ENCODE data around the gene DENND1A. TPM values are rescaled to one million over a fixed set of nuclear protein-coding genes. Genes with fewer than 3 reads are reported as not detected.

Gene DENND1A
- total and polyA plus RNA-seq, 2 experiments from 2014 or later: 13.1 to 28.7 TPM

DNA sequence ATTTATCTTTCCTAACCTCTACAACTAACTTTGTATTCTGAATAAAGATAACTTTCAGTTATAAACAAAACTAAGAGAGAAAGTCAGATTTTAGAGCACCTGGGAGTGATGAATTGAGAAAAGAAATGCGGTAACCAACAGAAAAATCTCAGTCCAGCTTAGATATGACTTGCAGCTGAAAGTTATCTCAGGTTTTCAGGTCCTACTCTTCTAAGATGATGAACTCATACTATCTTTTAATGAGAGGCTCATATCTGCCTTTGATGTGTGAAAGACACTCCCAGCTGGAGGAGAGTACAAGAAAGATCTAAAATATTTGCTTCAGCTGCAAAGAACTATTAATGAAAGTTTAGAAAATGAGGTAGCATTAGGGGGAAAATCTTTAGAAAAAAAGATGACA, 190.5 kb downstream of the DENND1A start:
- H4K20me1 ChIP-seq (replicated peaks; ENCODE audit: insufficient read depth): no peaks in the 10 kb centered on the region
- Mint-ChIP-seq H3K27me3 (ENCODE audit: insufficient read depth, low read depth, poor library complexity) (no peaks in the 10 kb centered on the region), H3K27ac (no peak overlapping the region), H3K4me3 (no peak overlapping the region), H3K36me3 (ENCODE audit: low read depth) (no peaks in the 10 kb centered on the region), H3K4me1 (peaks cover 10% of the 10 kb centered on the region; the same call in 2 of the 3 replicates), H3K9me3 (no peaks in the 10 kb centered on the region)
- TF ChIP-seq STAT1 (IDR thresholded peaks at IDR 0.05; ENCODE audit: unreplicated experiment): no peak
- no peak for TF ChIP-seq POLR2AphosphoS5 (IDR thresholded peaks at IDR 0.05; ENCODE audit: low read depth)
- TF ChIP-seq, protein P1, sequence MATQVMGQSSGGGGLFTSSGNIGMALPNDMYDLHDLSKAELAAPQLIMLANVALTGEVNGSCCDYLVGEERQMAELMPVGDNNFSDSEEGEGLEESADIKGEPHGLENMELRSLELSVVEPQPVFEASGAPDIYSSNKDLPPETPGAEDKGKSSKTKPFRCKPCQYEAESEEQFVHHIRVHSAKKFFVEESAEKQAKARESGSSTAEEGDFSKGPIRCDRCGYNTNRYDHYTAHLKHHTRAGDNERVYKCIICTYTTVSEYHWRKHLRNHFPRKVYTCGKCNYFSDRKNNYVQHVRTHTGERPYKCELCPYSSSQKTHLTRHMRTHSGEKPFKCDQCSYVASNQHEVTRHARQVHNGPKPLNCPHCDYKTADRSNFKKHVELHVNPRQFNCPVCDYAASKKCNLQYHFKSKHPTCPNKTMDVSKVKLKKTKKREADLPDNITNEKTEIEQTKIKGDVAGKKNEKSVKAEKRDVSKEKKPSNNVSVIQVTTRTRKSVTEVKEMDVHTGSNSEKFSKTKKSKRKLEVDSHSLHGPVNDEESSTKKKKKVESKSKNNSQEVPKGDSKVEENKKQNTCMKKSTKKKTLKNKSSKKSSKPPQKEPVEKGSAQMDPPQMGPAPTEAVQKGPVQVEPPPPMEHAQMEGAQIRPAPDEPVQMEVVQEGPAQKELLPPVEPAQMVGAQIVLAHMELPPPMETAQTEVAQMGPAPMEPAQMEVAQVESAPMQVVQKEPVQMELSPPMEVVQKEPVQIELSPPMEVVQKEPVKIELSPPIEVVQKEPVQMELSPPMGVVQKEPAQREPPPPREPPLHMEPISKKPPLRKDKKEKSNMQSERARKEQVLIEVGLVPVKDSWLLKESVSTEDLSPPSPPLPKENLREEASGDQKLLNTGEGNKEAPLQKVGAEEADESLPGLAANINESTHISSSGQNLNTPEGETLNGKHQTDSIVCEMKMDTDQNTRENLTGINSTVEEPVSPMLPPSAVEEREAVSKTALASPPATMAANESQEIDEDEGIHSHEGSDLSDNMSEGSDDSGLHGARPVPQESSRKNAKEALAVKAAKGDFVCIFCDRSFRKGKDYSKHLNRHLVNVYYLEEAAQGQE (IDR thresholded peaks at IDR 0.05; ENCODE audit: unreplicated experiment): no peak
- no peak for TF ChIP-seq ZNF114 (CRISPR knock-in tag; IDR thresholded peaks at IDR 0.05)
- TF ChIP-seq EZH2phosphoT487 (IDR thresholded peaks at IDR 0.05; ENCODE audit: unreplicated experiment): no peak
- TF ChIP-seq JUNB (IDR thresholded peaks at IDR 0.05; ENCODE audit: unreplicated experiment): no peak
- TF ChIP-seq, protein P2, sequence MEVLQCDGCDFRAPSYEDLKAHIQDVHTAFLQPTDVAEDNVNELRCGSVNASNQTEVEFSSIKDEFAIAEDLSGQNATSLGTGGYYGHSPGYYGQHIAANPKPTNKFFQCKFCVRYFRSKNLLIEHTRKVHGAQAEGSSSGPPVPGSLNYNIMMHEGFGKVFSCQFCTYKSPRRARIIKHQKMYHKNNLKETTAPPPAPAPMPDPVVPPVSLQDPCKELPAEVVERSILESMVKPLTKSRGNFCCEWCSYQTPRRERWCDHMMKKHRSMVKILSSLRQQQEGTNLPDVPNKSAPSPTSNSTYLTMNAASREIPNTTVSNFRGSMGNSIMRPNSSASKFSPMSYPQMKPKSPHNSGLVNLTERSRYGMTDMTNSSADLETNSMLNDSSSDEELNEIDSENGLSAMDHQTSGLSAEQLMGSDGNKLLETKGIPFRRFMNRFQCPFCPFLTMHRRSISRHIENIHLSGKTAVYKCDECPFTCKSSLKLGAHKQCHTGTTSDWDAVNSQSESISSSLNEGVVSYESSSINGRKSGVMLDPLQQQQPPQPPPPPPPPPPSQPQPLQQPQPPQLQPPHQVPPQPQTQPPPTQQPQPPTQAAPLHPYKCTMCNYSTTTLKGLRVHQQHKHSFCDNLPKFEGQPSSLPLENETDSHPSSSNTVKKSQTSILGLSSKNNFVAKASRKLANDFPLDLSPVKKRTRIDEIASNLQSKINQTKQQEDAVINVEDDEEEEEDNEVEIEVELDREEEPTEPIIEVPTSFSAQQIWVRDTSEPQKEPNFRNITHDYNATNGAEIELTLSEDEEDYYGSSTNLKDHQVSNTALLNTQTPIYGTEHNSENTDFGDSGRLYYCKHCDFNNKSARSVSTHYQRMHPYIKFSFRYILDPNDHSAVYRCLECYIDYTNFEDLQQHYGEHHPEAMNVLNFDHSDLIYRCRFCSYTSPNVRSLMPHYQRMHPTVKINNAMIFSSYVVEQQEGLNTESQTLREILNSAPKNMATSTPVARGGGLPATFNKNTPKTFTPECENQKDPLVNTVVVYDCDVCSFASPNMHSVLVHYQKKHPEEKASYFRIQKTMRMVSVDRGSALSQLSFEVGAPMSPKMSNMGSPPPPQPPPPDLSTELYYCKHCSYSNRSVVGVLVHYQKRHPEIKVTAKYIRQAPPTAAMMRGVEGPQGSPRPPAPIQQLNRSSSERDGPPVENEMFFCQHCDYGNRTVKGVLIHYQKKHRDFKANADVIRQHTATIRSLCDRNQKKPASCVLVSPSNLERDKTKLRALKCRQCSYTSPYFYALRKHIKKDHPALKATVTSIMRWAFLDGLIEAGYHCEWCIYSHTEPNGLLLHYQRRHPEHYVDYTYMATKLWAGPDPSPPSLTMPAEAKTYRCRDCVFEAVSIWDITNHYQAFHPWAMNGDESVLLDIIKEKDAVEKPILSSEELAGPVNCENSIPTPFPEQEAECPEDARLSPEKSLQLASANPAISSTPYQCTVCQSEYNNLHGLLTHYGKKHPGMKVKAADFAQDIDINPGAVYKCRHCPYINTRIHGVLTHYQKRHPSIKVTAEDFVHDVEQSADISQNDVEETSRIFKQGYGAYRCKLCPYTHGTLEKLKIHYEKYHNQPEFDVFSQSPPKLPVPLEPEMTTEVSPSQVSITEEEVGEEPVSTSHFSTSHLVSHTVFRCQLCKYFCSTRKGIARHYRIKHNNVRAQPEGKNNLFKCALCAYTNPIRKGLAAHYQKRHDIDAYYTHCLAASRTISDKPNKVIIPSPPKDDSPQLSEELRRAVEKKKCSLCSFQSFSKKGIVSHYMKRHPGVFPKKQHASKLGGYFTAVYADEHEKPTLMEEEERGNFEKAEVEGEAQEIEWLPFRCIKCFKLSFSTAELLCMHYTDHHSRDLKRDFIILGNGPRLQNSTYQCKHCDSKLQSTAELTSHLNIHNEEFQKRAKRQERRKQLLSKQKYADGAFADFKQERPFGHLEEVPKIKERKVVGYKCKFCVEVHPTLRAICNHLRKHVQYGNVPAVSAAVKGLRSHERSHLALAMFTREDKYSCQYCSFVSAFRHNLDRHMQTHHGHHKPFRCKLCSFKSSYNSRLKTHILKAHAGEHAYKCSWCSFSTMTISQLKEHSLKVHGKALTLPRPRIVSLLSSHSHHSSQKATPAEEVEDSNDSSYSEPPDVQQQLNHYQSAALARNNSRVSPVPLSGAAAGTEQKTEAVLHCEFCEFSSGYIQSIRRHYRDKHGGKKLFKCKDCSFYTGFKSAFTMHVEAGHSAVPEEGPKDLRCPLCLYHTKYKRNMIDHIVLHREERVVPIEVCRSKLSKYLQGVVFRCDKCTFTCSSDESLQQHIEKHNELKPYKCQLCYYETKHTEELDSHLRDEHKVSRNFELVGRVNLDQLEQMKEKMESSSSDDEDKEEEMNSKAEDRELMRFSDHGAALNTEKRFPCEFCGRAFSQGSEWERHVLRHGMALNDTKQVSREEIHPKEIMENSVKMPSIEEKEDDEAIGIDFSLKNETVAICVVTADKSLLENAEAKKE (CRISPR knock-in tag; IDR thresholded peaks at IDR 0.05): no peak
- no peak for TF ChIP-seq ZNF331 (CRISPR knock-in tag; IDR thresholded peaks at IDR 0.05; ENCODE audit: low read depth)
- TF ChIP-seq, protein P3, sequence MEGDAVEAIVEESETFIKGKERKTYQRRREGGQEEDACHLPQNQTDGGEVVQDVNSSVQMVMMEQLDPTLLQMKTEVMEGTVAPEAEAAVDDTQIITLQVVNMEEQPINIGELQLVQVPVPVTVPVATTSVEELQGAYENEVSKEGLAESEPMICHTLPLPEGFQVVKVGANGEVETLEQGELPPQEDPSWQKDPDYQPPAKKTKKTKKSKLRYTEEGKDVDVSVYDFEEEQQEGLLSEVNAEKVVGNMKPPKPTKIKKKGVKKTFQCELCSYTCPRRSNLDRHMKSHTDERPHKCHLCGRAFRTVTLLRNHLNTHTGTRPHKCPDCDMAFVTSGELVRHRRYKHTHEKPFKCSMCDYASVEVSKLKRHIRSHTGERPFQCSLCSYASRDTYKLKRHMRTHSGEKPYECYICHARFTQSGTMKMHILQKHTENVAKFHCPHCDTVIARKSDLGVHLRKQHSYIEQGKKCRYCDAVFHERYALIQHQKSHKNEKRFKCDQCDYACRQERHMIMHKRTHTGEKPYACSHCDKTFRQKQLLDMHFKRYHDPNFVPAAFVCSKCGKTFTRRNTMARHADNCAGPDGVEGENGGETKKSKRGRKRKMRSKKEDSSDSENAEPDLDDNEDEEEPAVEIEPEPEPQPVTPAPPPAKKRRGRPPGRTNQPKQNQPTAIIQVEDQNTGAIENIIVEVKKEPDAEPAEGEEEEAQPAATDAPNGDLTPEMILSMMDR (conservative IDR thresholded peaks at IDR 0.05; ENCODE audit: low read depth in 2 of 2): no peak
- no peak for TF ChIP-seq NANOG (IDR thresholded peaks at IDR 0.05; ENCODE audit: borderline replicate concordance)
- TF ChIP-seq, protein P4, sequence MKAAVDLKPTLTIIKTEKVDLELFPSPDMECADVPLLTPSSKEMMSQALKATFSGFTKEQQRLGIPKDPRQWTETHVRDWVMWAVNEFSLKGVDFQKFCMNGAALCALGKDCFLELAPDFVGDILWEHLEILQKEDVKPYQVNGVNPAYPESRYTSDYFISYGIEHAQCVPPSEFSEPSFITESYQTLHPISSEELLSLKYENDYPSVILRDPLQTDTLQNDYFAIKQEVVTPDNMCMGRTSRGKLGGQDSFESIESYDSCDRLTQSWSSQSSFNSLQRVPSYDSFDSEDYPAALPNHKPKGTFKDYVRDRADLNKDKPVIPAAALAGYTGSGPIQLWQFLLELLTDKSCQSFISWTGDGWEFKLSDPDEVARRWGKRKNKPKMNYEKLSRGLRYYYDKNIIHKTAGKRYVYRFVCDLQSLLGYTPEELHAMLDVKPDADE (IDR thresholded peaks at IDR 0.05): no peak
- no peak for TF ChIP-seq CREB1 (CRISPR knock-in tag; IDR thresholded peaks at IDR 0.05; ENCODE audit: low read depth)
- TF ChIP-seq EZH2 (IDR thresholded peaks at IDR 0.05; ENCODE audit: low read depth, unreplicated experiment): no peak
- 0 out of 2 replicates have a peak, but pooled peaks cover 4% of the 10 kb centered on the region for H3K4me1 ChIP-seq (ENCODE audit: insufficient read depth)
- H3K36me3 ChIP-seq (ENCODE audit: insufficient read depth): no peaks in the 10 kb centered on the region
- H3K9me2 ChIP-seq (ENCODE audit: insufficient read depth): no peaks in the 10 kb centered on the region
- H2AFZ ChIP-seq: no peak overlapping the region
- H3K4me2 ChIP-seq: no peak overlapping the region
- no peaks in the 10 kb centered on the region for H3K27me3 ChIP-seq (ENCODE audit: insufficient read depth)
- no peak overlapping the region for H3K27ac ChIP-seq (ENCODE audit: low read depth)
- H3K4me3 ChIP-seq: no peak overlapping the region
- ATAC-seq (no peak), DNase-seq (ENCODE audit: low spot score) (no peak)
- H3K79me2 ChIP-seq (replicated peaks; ENCODE audit: insufficient read depth): no peaks in the 10 kb centered on the region
- H3F3A ChIP-seq (replicated peaks; ENCODE audit: low read depth): no peaks in the 10 kb centered on the region
